DLD1 (cell line): Measurements from ENCODE around the gene DDX39B.
"Not testable (repeated sequence)": the region's sequence is repeated elsewhere in the genome, so short reads cannot be mapped to it uniquely, and the experiment has no call there.

Experiments
- in situ Hi-C: cut with HindIII; loops from 2 replicates; pipeline ENCODE4 v1.10.0; 2017; ENCODE audit warnings: low sequenced_read_pairs

DDX39B gene

GRCh38 chr6:31529329-31530150 lies 12.3 kb downstream of the DDX39B start:
- in situ Hi-C loops, result no loop called here

GRCh38 chr6:31528821-31529328 lies 12.9 kb downstream of the DDX39B start, which contains the start of gene MCCD1:
Gene MCCD1 (plus strand): TSS chr6:31528962. CDS start chr6:31529015, 53 bp downstream.
- in situ Hi-C loops, result no loop called here

- in situ Hi-C loops, result no loop called here
Observed at GRCh38 chr6:31528307-31528777, 13.5 kb downstream of the DDX39B start.

GRCh38 chr6:31525932-31526591 lies 15.7 kb downstream of the DDX39B start:
- in situ Hi-C loops, result no loop called here

- in situ Hi-C loops, result no loop called here
Observed at GRCh38 chr6:31525553-31525931, 16.3 kb downstream of the DDX39B start.

GRCh38 chr6:31521835-31522234 lies 20.0 kb downstream of the DDX39B start:
- in situ Hi-C loops, result no loop called here

GRCh38 chr6:31513456-31514165 lies 28.2 kb downstream of the DDX39B start:
- in situ Hi-C loops, result no loop called here

GRCh38 chr6:31510007-31510406 lies 31.8 kb downstream of the DDX39B start:
- in situ Hi-C loops, result no loop called here

- in situ Hi-C loops, result not testable (repeated sequence)
Observed at GRCh38 chr6:31509036-31509435, 32.8 kb downstream of the DDX39B start.

- in situ Hi-C loops, result no loop called here
Observed at GRCh38 chr6:31502586-31502985, 39.2 kb downstream of the DDX39B start.

GRCh38 chr6:31499648-31500047 lies 42.2 kb downstream of the DDX39B start:
- in situ Hi-C loops, result not testable (repeated sequence)

GRCh38 chr6:31498748-31499147 lies 43.1 kb downstream of the DDX39B start:
- in situ Hi-C loops, result no loop called here

GRCh38 chr6:31497531-31498476 lies 44.0 kb downstream of the DDX39B start, which contains the start of gene MICB:
Gene MICB (plus strand): TSS chr6:31498145. CDS start chr6:31498194, 49 bp downstream.
- in situ Hi-C loops, result no loop called here

- in situ Hi-C loops, result not testable (repeated sequence)
Observed at GRCh38 chr6:31496826-31497225, 45.0 kb downstream of the DDX39B start.

- in situ Hi-C loops, result no loop called here
Observed at GRCh38 chr6:31495580-31495979, 46.2 kb downstream of the DDX39B start.

- in situ Hi-C loops, result no loop called here
Observed at GRCh38 chr6:31493875-31494694, 47.7 kb downstream of the DDX39B start.

- in situ Hi-C loops, result not testable (repeated sequence)
Observed at GRCh38 chr6:31493550-31493874, 48.3 kb downstream of the DDX39B start.

- in situ Hi-C loops, result no loop called here
Observed at GRCh38 chr6:31490115-31490873, 51.5 kb downstream of the DDX39B start.

- in situ Hi-C loops, result no loop called here
Observed at GRCh38 chr6:31489086-31489485, 52.7 kb downstream of the DDX39B start.
